GM12873 (cell line): ENCODE results near the gene TPX2.

ENCODE experiments used
- TF ChIP-seq, protein P1 (sequence below): IDR thresholded peaks from 2 replicates; pipeline ENCODE4 v1.5.1; 2012; ENCODE audit warnings: low read depth, mild to moderate bottlenecking, moderate library complexity, low read length, control low read depth; ENCODE audit not compliant: insufficient read depth; ENCODE audit errors: missing control alignments

The TPX2 gene

DNA sequence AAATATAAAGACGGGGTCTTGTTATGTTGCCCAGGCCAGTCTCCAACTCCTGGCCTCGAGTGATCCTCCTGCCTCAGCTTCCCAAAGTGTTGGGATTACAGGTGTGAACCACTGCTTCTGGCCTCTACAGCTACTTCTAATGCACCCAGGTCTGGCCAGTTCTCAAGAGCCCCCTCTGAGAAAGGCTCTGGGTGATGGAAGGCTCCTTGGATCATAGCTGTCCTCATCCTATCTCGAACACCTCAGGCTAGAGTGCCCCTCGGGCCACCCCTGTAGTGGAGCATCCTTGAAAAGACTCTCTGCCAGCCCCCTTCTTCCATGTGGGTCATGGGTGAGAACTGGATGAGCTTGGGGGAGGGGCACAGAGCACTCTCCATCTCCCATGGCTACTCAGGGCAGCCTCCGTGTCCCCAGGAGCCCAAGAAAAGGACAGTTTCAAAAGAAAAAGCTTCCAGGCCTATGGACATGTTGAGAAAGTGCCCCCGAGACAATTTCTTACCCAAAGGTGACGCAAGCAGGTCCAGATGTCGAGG is 79.4 kb downstream of the TPX2 start:
- TF ChIP-seq, protein P1, sequence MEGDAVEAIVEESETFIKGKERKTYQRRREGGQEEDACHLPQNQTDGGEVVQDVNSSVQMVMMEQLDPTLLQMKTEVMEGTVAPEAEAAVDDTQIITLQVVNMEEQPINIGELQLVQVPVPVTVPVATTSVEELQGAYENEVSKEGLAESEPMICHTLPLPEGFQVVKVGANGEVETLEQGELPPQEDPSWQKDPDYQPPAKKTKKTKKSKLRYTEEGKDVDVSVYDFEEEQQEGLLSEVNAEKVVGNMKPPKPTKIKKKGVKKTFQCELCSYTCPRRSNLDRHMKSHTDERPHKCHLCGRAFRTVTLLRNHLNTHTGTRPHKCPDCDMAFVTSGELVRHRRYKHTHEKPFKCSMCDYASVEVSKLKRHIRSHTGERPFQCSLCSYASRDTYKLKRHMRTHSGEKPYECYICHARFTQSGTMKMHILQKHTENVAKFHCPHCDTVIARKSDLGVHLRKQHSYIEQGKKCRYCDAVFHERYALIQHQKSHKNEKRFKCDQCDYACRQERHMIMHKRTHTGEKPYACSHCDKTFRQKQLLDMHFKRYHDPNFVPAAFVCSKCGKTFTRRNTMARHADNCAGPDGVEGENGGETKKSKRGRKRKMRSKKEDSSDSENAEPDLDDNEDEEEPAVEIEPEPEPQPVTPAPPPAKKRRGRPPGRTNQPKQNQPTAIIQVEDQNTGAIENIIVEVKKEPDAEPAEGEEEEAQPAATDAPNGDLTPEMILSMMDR = no peak

- TF ChIP-seq, protein P1 = no peak
Observed at GRCh38 chr20:31819083-31819784, 80.1 kb downstream of the TPX2 start, which contains the start of gene MYLK2. TSS of gene MYLK2 (plus strand) at chr20:31819356. CDS start at chr20:31819581, 225 bp downstream.

- TF ChIP-seq, protein P1 = no peak
Observed at GRCh38 chr20:31820228-31820627, 81.1 kb downstream of the TPX2 start.

DNA sequence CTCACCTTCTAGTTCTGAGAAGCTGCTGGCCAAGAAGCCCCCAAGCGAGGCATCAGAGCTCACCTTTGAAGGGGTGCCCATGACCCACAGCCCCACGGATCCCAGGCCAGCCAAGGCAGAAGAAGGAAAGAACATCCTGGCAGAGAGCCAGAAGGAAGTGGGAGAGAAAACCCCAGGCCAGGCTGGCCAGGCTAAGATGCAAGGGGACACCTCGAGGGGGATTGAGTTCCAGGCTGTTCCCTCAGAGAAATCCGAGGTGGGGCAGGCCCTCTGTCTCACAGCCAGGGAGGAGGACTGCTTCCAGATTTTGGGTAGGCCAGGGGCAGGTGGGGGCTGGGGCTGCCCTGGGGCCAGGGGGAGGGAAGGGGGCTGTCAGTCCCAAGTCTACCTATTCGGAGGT is 82.3 kb downstream of the TPX2 start:
- TF ChIP-seq, protein P1 = no peak

DNA sequence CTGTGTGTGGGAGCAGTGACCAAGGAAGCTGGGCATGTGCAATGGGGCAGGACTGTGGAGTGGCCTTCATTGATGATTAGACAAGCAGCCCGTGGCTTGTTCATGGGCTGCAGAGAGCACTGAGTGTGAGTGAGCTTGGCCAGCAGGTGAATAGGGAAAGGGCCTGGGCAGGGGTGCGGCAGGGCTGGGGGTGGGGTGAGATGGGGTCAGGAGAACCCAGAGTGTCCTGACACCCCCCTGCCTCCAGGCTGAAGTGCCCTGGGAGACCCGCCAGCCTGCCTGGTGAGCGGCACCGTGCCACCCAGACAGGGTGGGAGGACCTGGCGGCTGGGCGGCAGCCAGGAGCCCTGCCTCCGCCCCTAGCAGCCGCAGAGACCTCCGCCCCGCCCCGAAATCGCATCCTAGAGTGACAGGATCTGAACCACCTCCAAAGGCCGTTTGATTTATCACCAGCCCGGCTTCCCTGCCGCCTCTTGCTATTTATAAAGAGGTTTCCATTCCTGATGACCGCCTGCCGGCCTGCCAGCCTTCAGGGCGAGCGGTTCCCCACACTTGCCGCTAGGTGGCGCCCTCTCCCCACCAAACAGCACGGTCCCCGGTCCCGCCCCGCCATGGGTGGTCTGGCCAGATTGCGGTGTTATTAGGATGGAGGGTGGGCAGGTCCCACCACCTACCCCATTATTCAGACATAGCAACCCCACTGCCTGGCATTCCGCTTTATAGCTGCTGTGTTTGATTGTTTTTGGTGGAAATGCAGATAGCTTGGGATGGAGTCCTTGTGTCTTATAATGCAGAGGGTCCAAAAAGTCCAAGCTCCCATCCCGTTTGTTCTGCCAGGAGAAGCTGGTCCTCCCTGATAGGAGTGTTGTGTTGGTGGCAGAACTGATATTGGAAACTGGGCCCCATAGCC is 83.6 kb downstream of the TPX2 start:
- TF ChIP-seq, protein P1 = peak; percentile 94

GRCh38 chr20:31823360-31824124 is 84.5 kb downstream of the TPX2 start:
- TF ChIP-seq, protein P1 = no peak
